GM18951 (cell line): ENCODE data around the gene SLC39A6.
"Not testable (repeated sequence)": the region's sequence is repeated elsewhere in the genome, so short reads cannot be mapped to it uniquely, and the experiment has no call there.

Source experiments
- POLR2A ChIP-seq: IDR thresholded peaks from 4 replicates; pipeline ENCODE4 v1.6.1; 2011; ENCODE audit warnings: mild to moderate bottlenecking; ENCODE audit not compliant: insufficient read length, insufficient read depth; ENCODE audit errors: extremely low read depth
- in situ Hi-C: fragments of 300-500 bp; cut with MboI; formaldehyde crosslinking; loops from one replicate; pipeline ENCODE4 v1.12.0; 2022; ENCODE audit warnings: low sequenced_read_pairs, mixed read lengths, inconsistent platforms; ENCODE audit not compliant: unreplicated experiment

Gene SLC39A6

DNA sequence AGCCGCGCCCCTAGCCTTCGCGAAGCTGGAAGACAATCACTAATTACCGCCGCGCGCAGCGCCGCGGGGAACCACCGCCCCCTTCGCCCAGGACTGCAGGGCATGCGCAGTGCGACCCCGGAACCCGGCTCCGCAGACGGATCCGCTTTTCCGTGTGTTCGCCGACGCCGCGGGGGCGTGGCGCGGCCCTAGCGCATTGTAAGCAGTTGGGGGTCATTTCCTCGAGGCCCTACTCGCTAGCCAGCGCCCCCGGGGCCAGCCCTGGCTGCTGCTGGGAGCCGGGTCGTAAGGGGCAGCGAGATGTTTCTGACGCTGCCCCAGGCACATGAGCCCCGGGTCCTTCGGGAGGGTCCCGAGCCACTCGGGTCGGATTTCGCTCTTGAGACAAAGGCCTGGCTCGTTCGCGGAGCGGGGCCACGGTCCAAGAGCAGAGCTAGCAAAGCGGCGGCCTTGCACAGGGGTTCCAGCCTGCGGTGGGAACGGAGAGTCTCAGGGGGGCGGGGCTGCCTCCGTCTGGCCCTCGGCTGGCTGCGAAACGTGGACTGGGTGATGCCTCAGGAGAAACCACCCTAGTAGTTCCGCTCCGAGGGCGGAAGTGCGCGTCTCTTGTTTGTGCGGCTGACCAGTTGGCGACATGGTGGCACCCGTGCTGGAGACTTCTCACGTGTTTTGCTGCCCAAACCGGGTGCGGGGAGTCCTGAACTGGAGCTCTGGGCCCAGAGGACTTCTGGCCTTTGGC is at the start of gene SLC39A6, which contains the start of gene ELP2:
SLC39A6 (minus strand) TSS at position 41 of the 739 bp plus-strand sequence. CDS start 2,333 bp downstream, outside the sequence.
ELP2 (plus strand) TSS at position 600 of the 739 bp plus-strand sequence; CDS start at position 635, 35 bp downstream.
- TF ChIP-seq POLR2A = peak; percentile 84
- in situ Hi-C loops = no loop called here

- in situ Hi-C loops = no loop called here
- no peak for TF ChIP-seq POLR2A
Observed at GRCh38 chr18:36177913-36178312, 48.8 kb upstream of the SLC39A6 start.

DNA sequence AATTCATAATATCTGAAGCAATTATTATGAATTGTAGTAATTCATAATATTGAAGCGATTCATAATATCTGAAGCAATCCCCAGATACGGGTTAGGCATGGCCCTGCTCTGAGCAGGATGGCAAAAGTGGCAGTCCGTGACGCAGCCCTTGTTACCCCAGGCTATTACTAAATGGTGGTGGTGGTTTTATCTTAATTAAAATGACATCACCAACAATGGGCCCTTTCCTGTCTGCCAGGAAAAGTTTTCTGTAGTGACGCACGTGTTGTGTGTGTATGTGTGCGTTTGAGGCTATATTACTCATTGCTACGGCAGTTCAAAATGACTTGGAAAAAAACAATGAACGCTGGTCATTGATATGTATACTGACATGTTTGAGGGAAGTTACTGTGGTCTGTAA is 47.6 kb upstream of the SLC39A6 start:
- in situ Hi-C loops = no loop called here
- TF ChIP-seq POLR2A = no peak

GRCh38 chr18:36176177-36176584 is 47.0 kb upstream of the SLC39A6 start:
- in situ Hi-C loops = no loop called here

DNA sequence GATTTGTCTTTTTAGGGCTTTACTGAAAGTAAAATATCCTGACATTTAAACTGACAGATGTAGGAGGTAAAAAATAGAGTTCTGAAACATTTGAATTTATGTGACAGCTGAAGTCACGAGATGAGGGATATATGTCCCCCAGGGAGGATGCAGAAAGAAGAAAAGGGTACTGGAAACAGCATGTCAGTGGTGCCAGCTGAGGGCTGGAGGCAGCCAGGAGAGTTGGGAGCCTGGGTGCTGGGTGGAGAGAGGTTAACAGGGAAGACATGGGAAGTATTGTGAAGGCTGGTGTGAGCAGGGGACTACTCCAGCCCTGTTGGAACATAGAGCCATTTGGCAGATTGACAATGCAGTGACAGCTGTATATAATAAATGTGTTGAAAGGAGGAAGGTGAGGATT is 46.3 kb upstream of the SLC39A6 start:
- in situ Hi-C loops = no loop called here
- no peak for TF ChIP-seq POLR2A

More at GRCh38 chr18:36176177-36176584, 47.0 kb upstream of the SLC39A6 start:
- no peak for TF ChIP-seq POLR2A

DNA sequence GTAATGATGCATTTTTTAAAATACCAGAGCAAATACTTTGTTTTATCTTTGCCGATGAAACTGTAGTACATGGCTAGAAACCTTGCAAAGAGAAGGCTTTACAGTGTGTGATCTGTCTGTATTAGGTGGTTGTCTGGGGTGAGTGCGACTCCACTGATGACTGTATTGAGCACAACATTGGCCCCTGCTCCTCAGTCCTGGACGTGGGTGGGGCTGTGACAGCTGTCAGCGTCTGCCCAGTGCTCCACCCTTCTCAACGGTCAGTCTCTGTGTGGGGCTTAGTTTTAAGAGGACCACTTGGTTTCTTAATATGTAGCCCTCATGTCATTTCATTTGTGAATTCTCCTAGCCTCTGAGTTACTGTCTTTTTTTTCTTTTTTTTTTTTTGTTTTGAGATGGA is 40.8 kb upstream of the SLC39A6 start:
- in situ Hi-C loops = no loop called here
- TF ChIP-seq POLR2A = no peak

DNA sequence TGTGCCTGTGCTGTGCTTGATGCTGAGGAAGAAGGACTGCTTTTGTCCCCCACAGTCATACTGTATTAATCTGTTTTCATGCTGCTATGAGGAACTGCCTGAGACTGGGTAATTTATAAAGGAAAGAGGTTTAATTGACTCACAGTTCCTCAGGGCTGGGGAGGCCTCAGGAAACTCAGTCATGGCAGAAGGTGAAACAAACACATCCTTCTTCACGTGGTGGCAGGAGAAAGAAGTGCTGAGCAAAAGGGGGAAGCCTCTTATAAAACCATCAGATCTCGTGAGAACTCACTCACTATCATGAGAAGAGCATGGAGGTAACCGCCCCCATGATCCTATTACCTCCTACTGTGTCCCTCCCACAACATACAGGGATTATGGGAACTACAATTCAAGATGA is 39.2 kb upstream of the SLC39A6 start:
- in situ Hi-C loops = not testable (repeated sequence)

- no peak for TF ChIP-seq POLR2A
- in situ Hi-C loops = no loop called here
Observed at GRCh38 chr18:36167692-36168218, 38.6 kb upstream of the SLC39A6 start.

GRCh38 chr18:36162981-36163380 is 33.8 kb upstream of the SLC39A6 start:
- in situ Hi-C loops = no loop called here
- no peak for TF ChIP-seq POLR2A

DNA sequence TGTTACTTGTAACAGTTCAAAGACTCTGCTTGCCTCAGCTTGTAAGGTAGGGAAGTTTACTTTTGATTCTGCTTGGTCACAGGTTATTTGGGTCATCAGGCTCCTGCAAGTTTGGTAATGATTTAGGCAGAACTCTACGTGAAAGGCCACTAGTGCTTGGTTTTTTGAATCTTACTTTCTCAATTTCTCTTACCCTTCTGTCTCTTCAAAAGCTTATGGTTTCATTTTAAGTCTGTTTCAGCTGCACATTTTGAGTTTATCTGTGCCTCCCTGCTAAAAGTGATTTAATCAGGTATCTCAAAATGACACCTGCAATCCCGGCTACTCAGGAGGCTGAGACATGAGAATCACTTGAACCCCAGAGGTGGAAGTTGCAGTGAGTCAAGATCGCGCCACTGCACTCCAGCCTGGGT is 31.8 kb upstream of the SLC39A6 start:
- in situ Hi-C loops = no loop called here
- no peak for TF ChIP-seq POLR2A

DNA sequence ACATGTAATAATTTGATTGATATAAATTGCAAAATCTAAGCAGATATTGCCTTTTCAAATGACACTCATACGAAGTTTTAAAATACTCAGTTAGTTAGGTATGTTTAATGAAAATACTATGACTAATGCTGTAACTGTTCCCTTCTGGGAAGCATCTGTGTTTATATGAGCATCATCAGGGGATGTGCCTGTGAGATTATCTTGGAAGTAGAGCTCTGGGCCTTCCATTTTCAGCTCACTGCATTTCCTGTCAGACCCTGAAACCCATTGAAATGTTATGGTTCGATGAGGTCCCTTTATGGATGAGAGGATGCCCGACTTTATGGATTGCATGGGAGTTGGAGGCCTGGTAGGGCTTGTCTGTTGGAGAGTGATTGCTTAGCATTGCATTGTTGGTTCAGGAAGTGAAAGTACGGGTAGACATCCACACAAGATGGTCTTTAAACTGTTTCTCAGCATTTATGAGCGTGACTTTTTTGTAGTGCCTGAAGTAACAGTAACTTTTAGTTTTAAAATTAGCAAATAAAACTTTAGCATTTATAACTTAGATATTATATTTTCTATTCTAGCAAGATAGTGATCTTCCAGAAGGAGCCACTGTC is 29.2 kb upstream of the SLC39A6 start:
- in situ Hi-C loops = no loop called here
- TF ChIP-seq POLR2A = no peak

GRCh38 chr18:36157441-36157840 is 28.3 kb upstream of the SLC39A6 start:
- in situ Hi-C loops = no loop called here
- no peak for TF ChIP-seq POLR2A

GRCh38 chr18:36155851-36156757 is 27.0 kb upstream of the SLC39A6 start:
- in situ Hi-C loops = no loop called here
- no peak for TF ChIP-seq POLR2A
